NOMO-1 treated with DMSO at 0.1 percent for 48 hours (cell line): ENCODE measurements around the gene SH2D5.
"Not testable (repeated sequence)": the region's sequence is repeated elsewhere in the genome, so short reads cannot be mapped to it uniquely, and the experiment has no call there.

Experiments used
- DNase-seq: peaks from one replicate; lab custom pipeline; 2025; ENCODE audit not compliant: unreplicated experiment; lab: John Stamatoyannopoulos, UW

The SH2D5 gene

DNA sequence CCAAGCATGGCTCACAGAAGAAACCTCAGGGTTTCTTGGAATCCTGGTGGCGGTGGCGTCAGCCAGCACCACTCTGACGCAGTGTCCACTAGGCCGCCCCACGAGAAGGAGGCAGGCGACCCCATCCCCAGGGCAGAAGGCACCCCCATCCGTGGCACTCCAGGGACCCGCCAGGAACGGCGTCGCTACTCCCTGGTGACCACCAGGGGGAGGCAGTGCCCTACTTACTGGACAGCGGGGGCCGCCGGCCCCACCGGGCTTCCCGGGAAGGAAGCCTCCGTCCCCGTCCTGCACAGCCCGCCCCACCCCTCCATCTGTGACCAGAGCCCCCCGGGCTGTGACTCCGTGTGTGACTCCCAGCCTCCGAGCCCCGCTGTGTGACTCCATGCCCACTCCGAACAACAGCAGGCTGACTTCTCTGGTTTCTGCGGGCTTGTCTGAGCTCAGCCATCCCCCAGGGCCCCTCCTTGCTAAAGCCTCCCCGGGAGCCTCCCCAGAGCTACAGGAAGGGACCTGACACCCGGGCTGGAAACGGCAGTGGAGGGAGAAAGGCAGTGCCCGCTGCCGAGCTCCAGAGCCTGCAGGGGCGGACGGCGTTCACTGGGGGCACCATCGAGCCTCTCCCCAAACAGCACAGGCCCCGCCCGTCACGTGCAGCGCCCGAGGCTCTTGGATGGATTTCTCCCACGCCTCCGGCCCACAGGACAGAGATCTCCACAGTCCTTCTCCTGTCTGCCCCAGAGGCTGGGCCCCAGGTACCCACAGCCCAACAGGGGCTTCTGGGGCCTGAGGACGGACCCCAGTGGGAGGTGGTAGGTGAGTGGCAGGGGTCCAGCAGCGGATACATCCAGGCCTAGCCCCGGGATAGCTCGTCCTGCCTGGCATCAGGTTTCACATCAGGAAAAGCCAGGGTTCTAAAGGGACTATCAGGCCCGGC lies 35.8 kb downstream of the SH2D5 start:
- DNase-seq: peak; percentile 75

DNA sequence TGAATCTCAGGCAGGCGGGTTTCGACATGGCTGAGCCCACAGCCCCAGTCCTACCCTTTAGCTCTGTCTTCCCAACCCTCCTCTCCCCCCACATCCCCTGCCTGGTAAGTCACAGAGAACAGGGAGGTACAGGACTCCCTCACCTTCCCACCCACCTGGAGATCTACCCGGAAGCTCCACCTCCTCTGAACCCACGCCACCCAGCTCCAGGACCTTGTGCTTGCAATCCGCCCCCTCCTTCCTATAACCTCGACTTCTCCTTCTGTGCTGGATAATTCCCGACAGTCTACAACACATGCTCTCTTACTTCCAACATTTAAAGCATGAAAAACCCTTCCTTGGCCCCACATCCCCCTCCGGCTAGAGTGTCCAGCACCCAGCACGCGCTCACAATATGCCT lies 37.0 kb downstream of the SH2D5 start:
- DNase-seq: no peak

DNA sequence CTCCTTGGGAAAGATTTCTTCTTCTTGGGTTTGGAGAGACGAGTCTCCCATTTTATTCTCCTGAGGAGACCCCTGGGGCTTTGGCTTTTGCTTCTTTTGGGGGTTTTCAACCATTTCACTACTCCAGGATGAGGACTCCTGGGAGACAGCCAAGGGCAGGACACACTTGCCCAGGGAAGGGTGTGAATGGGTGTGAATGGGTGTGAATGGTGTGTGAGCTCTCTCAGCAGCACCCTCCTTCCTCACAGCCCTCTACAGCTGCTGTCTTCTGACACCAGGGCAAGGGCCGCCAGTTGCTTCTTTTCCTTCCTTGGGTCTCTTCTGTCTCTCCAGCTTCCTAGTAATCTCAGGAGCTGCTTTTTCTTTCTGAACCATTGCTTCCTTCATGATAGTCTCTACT lies 38.9 kb downstream of the SH2D5 start:
- DNase-seq: no peak

DNA sequence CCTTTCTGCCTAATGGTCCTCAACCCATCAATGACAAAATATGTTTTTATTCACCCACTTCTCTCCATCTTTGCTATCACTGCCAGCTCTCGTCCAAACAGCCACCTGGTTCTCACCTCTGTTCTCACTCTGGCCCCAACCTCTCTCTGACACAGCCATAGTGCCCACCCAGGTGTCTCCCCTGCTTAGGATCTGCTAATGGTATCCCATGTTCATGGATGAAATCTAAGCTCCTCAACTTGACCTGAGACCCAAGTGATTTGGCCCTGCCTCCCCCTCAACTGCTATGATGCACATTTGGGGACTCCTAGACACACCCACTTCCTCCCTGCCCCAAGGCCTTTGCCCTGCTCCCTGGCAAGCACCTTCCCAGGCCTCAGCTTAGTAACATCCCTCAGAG lies 40.6 kb downstream of the SH2D5 start:
- no peak for DNase-seq

DNA sequence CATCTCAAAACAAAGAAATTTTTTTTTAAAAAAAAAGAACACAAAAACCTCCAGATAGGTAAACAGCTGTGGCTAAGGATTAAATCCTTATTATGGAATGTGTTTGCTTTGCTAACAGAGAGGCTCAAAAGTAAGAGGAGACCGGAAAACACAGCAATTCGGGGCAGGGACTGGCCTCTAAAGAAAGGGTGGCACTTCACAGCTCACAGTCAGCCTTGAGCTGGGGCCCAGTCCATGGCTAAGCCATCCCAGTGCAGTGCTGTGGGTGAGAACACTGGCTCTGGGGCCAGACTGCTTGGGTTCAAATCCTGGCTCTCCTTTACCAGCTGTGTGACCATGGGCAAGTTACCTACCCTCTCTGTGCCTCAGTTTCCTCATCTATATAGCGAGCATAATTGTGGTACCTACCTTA lies 42.9 kb downstream of the SH2D5 start:
- DNase-seq: no peak

DNA sequence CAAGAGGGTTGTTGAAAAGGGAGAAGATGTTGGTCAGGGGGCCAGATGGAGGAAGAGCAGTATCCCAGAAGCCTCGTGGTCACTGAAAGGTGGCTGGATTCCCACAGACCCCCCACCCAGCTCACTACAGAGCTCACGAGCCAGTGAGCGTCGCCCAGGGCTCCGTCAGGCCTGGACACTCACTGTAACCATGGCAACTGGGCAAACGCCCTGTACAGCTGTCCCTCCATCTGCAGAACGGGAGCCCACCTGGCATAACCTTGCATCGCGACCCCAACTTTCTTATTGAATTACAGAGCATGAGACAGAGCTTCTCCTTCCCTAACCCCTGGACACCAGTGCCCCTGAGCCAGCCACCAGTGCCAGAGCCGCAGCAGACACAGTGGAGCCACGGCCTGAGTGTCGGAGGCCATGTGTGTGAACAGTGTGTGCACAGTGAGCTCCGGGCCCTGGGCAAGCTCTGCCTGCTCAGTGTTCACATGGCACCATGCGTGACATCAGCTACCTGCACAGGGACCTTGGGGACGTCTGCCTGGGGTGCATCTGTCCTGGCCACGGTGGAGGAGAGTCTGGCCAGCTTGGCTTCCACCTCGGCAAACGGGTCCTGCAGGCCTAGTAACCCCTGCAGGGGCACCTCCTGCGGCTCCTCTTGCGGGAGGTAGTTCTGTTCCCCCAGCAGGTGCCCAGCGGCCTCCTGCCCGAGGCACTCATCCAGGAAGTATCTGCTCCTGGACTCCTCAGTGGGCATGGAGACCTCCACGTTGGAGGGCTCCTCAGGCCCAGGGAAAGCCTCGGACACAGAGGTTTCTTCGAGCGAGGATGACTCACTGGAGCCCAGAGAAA lies 45.4 kb downstream of the SH2D5 start:
- no peak for DNase-seq

DNA sequence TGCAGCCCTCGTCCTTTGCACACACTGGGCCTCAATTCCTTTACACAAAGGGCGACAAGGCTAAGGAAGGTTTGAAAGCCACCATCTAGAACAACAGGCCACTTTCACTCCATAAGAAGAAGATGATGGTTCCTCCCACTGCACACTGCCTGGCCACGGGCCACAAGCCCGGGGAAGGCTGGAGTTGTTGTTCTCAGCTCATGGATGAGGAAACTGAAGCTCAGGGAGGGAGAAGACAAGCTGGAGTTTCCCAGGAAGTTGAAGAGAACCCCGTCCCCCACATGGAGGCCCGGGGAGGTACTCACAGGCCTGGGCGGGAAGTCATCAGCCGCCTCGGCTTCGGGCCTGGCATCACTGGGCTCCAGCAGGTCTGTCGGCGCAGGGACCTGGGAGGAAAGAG lies 46.8 kb downstream of the SH2D5 start:
- no peak for DNase-seq

DNA sequence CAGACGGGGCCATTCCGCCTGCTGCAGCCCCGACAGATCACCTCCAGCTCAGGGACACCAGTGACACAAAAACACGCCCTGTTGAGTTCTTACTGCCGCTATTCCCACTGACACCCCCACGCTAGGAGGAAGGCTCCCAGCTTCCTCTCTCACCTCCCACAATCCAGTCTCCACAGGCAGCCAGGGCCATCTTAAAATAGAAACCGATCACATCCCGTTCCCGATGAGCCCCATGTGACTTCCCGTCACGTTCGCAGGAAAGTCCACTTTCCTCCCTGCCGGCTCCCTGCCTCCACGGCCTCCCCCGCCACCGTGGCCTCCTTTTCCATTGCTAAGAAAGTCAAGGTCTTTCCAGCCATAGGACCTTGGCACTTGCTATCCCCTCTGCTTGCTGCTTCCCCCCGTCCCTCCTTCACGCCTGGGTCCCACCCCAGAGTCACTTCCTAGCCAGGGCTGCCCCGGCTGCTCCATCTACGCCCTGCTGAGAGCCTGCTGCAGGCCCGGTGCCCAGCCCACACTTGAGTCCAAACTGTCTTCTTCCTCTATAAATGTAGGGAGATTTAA lies 47.3 kb downstream of the SH2D5 start:
- DNase-seq: no peak

DNA sequence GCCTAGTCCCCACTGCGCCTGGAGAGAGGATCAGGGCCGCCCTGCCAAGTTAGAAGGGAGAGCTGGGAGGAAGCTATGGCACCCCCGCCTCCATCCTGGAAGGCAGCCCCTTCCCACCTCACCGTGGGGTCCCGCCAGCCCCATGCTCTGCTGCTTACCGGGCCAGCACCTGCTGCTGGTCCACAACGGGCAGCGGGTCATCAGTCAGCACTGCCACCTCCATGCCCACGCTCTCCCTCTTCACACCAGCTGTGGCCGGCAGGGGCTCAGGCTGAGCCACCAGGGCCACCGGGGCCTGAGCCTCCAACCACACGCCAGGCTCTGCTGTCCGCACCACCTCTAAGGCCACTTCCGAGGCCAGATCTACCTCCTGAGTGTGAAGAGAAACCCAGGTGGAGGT lies 47.9 kb downstream of the SH2D5 start:
- no peak for DNase-seq

DNA sequence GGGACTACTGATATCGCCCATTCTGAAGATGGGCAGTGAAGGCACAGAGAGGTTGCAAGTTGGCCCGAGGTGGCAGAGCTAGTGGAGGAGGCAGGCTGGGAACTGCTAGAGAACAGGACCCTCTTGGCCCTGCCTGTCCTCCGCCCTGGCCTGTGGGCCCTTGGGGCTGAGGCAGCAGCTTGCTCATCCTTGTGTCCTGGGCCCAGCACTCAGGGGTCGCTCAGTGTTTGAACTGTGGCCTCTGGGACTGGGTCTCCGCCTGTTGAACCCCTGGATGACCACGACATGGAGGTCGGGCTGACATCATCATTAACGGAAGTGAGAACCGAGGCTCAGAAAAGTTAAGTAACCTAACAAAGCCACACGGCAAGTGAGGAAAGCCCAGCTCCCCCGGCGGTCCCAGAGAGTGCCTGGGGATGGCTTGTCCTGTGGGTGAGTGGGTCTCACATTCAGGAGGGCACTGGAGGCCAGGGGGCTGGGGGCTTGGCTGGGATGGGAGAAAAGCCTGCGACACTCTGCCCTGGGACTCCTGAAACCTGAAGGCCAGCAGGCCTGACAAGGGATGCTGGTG lies 48.4 kb downstream of the SH2D5 start:
- no peak for DNase-seq

DNA sequence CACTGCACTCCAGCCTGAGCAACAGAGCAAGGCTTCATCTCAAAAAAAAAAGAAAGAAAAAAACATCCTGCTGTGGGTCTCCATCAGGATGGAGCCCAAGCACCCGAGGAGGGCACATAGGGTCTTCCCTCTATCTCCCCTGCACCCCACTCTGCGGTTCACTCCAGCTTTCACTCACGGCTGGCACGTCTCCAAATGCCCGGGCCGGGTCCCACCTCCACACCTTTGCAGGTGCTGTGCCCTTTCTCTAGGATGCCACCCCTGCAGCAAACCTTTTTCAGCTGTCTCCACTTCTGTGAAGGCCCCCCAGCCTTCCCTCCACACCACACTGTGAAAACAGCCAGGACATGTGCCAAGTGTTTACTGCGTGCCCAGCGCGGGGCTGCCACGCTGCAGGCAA lies 48.9 kb downstream of the SH2D5 start:
- no peak for DNase-seq

DNA sequence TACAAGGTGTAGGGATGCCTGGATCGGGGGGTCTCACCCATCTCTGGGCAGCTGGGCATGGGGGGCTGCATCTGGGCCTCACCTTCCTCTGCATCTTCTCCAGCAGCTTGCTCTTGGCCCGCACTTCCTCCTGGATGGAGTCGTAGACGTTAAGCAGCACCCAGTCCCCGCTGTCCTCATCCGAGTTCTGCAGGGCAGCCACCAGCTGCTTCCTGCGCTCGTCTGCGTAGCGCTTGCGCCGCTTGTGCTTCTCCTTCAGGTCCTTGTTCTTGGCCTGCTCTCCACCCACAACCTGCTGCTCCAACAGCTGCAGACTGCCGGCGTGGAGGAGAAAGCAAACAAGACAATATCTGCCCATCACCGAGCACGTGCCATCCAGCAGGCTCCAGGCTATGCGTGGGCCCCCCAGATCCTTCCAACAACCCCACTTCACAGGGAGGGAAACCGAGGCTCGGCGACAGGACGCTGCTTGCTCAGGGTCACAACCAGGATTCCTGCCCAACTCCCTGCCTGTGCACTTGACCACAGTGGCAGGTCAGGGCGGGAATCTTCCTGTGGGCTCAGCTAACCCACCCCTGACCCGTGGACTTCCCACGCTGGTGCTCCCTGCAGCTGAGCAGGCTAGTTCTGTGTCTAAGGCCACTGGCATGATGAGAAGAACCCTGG lies 49.8 kb downstream of the SH2D5 start:
- peak; percentile 67 for DNase-seq

DNA sequence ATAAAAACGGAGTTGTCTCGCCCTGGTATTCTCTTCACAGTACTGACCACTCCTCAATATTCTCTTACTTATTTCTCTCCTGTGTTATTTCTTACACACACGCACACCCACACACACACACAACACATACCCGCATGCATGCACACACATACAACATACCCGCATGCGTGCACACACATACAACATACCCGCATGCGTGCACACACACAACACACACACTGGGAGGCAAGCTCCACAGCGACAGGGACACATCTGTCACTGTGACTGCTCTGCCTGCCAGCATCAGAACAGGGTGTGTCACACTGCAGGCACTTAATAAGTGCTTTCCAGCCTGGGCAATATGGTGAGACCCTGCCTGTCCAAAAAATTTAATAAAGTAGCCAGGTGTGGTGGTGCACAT lies 50.5 kb downstream of the SH2D5 start:
- DNase-seq: no peak

DNA sequence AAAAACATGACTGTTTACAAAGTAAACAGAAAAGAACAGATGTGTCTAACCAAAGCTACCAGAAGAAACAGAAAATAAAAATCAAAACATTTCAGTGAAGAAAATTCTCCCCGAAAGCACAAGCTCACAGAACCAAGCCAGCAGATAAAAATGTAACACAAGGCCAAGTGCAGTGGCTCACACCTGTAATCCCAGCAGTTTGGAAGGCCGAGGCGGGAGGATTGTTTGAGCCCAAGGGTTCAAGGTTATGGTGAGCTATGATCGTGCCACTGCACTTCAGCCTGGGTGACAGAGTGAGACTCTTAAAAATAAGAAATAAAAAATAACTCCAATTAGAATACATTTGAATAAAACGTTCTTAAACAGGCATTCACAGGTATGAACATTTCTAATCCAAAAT lies 52.2 kb downstream of the SH2D5 start:
- DNase-seq: no peak

DNA sequence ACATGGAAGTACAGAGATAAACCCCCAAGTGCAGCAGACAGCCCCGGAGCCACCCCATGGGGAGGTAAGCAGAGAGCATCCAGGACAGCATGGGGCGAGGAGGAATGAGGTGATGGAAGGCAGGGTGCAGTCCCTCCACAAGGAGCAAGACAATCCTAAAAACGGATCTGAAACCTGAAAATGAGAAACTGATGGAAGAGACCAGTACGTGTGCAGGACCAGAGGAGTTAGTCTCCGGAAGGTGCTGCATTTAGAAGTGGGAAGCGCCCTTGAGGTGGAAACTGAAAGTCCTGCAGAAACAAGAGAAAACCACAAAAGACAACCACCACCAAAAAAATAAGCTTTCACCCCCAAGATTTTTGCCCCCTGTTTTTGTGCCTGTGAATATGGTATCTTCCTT lies 53.9 kb downstream of the SH2D5 start:
- DNase-seq: peak; percentile 95

DNA sequence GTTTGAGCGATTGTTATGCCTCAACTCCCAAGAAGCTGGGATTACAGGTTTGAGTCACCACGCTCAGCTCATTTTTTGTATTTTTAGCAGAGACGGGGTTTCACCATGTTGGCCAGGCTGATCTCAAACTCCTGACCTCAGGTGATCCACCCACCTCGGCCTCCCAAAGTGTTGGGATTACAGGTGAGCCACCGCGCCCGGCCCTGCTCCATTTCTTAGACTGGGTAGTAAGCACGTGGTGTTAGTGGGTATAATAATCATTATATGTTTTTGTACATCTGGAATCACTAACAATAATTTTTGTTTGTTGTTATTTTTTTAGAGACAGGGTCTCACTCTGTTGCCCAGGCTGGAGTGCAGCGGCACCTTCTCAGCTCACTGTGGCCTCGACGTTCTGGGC lies 58.9 kb downstream of the SH2D5 start:
- not testable (repeated sequence) for DNase-seq

DNA sequence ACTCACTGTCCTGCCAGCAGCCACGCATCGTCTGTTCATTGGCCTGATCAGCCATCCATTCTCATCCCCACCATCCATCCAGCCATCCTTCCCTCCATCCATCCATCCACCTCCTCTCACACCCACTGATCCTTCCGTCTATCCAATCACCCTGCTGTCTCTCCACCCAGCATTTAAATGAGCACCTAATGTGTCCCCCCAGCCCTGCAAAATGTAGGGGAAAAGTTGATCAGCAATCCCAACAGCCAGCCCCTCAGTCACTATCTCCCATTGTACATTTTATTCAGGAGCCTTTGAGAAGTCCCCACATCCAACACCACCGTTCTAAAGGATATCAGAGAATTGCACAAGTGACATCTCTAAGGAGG lies 60.3 kb downstream of the SH2D5 start:
- no peak for DNase-seq

DNA sequence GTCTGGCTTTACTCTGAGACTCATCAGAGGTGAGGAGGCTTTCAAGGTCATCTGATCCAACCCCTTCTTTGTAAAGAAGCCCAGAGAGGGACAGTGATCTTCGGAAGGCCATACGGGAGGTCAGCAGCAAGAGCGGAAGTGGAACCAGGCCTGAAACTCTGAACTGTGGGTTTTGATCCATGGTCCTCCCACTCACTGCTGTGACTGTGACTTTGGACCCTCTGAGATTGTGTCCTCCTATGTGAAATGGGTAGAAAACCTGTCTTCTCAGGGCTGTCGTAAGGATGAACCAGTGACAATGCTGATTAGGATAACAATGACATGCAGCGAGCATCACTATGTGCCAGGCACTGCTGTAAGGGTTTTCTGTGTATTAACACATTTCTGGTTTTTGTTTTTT lies 61.6 kb downstream of the SH2D5 start:
- no peak for DNase-seq
